Sigmoid colon (tissue), 7 donors: Measurements from ENCODE around the gene C20orf173. TPM values are rescaled to one million over a fixed set of nuclear protein-coding genes. Genes with fewer than 3 reads are reported as not detected.

Experiments
- DNase-seq: peaks from one replicate; pipeline ENCODE4 v3.0.0-alpha.2; 2019
- H3K27ac ChIP-seq, 4 donors: fragments of 200-600 bp; sonication (generic); one replicate each; pipeline ENCODE4 v1.5.1; 2016 to 2019; ENCODE audit warnings: mild to moderate bottlenecking in 1 of 4
- H3K27me3 ChIP-seq, 3 donors: fragments of 200-600 bp; sonication (generic); one replicate each; pipeline ENCODE4 v1.5.1; 2019; ENCODE audit warnings: mild to moderate bottlenecking in 1 of 3
- H3K36me3 ChIP-seq, 4 donors: fragments of 200-600 bp; sonication (generic); one replicate each; pipeline ENCODE4 v1.5.1; 2016 to 2019
- H3K4me1 ChIP-seq, 4 donors: fragments of 200-600 bp; sonication (generic); one replicate each; pipeline ENCODE4 v1.5.1; 2017 to 2019
- H3K4me3 ChIP-seq, 4 donors: fragments of 200-600 bp; sonication (generic); one replicate each; pipeline ENCODE4 v1.5.1; 2017 to 2019; ENCODE audit warnings: mild to moderate bottlenecking in 2 of 4, moderate library complexity in 1 of 4
- H3K9me3 ChIP-seq, 4 donors: fragments of 200-600 bp in 3 of 4; sonication (generic) in 3 of 4; one replicate each; pipeline versions ENCODE4 v1.5.1 to v1.6.1; 2013 to 2019
- CTCF ChIP-seq, 4 experiments: fragments of 450-650 bp in 3 of 4; fragments of 200-600 bp in 1 of 4; IDR thresholded peaks; one replicate each; pipeline ENCODE4 v1.5.1; 2016 to 2019; ENCODE audit warnings: antibody characterized with exemption in 4 of 4, mild to moderate bottlenecking in 3 of 4, moderate library complexity in 2 of 4
- EP300 ChIP-seq, 4 donors: sonication (generic); formaldehyde crosslinking; IDR thresholded peaks; one replicate each; pipeline ENCODE4 v1.6.1; 2017; ENCODE audit warnings: antibody characterized with exemption in 4 of 4
- POLR2A ChIP-seq, 2 donors: fragments of 450-650 bp; IDR thresholded peaks; one replicate each; pipeline ENCODE4 v1.6.1; 2016; ENCODE audit warnings: antibody characterized with exemption in 2 of 2, mild to moderate bottlenecking in 2 of 2, moderate library complexity in 2 of 2
- POLR2AphosphoS5 ChIP-seq, 4 donors: sonication (generic); formaldehyde crosslinking; IDR thresholded peaks; one replicate each; pipeline ENCODE4 v1.6.1; 2017; ENCODE audit warnings: antibody characterized with exemption in 4 of 4
- WGBS, 2 donors: extraction: QIAGEN DNeasy Blood & Tissue Kit; methylation state at CpG; one replicate each; pipeline ENCODE4 v1.1.7; 2013; 5-methylcytosine and 5-hydroxymethylcytosine counted together
- intact Hi-C: fragments of 100-400 bp; cut with DNase I; formaldehyde crosslinking; loops from one replicate; pipeline ENCODE4 v1.15.1; 2023
- polyA plus RNA-seq, 3 donors: library from polyadenylated mRNA; stranded (reverse); fragments of 200-250 nt; gene quantifications; one replicate each; pipeline ENCODE4 v1.2.3, GENCODE V29; 2013
- total RNA-seq, 4 donors: library from RNA; depleted of rRNA; stranded (reverse); fragments of >200 nt; gene quantifications; one replicate each; pipeline ENCODE4 v1.1.0, GENCODE V29; 2016
- donor health status: healthy with polysubstance abuse.
- donor health status: Bipolar disorder and iron deficiency.
- donor health status: healthy.

Gene C20orf173
- total and polyA plus RNA-seq, 7 donors, result not detected

GRCh38 chr20:35510951-35511735 is 18.3 kb downstream of the C20orf173 start:
- no peaks in the 10 kb centered on the region for H3K27me3 ChIP-seq
- 84 to 87% methylated on average over 12 of the region's 12 CpGs for WGBS, 2 donors
- peaks cover 8 to 72% (median 27%) of the 10 kb centered on the region in 4 donors for H3K36me3 ChIP-seq
- H3K9me3 ChIP-seq, result no peaks in the 10 kb centered on the region
- H3K4me1 ChIP-seq, result peaks cover 0 to under 1% (median 0%) of the 10 kb centered on the region in 4 donors
- H3K4me3 ChIP-seq, result no peak overlapping the region
- TF ChIP-seq POLR2A (IDR thresholded peaks at IDR 0.05), result no peak
- TF ChIP-seq POLR2AphosphoS5 (IDR thresholded peaks at IDR 0.05), result no peak
- TF ChIP-seq EP300 (IDR thresholded peaks at IDR 0.05), result no peak
- no peak for TF ChIP-seq CTCF (IDR thresholded peaks at IDR 0.05)
- H3K27ac ChIP-seq, result no peak overlapping the region
- DNase-seq, result no peak
- intact Hi-C loops, result no loop called here

- no peaks in the 10 kb centered on the region for H3K27me3 ChIP-seq
- intact Hi-C loops, result no loop called here
- H3K4me1 ChIP-seq, result peaks cover 0 to 10% (median 7%) of the 10 kb centered on the region in 4 donors
- WGBS, 2 donors, result 73 to 80% methylated on average over 10 of the region's 10 CpGs
- H3K36me3 ChIP-seq, result peaks cover 8 to 85% (median 31%) of the 10 kb centered on the region in 4 donors
- no peak overlapping the region for H3K27ac ChIP-seq
- no peak overlapping the region for H3K4me3 ChIP-seq
- H3K9me3 ChIP-seq, result no peaks in the 10 kb centered on the region
- TF ChIP-seq POLR2AphosphoS5 (IDR thresholded peaks at IDR 0.05) (no peak), EP300 (IDR thresholded peaks at IDR 0.05) (no peak), CTCF (IDR thresholded peaks at IDR 0.05) (no peak), POLR2A (IDR thresholded peaks at IDR 0.05) (no peak)
- no peak for DNase-seq
These were observed 20.8 kb downstream of the C20orf173 start for GRCh38 chr20:35508493-35509218.

GRCh38 chr20:35506872-35507638 is 22.4 kb downstream of the C20orf173 start:
- H3K27me3 ChIP-seq, result no peaks in the 10 kb centered on the region
- DNase-seq, result no peak
- WGBS, 2 donors, result 83 to 86% methylated on average over 6 of the region's 6 CpGs
- TF ChIP-seq POLR2A (IDR thresholded peaks at IDR 0.05) (no peak), EP300 (IDR thresholded peaks at IDR 0.05) (no peak), POLR2AphosphoS5 (IDR thresholded peaks at IDR 0.05) (no peak), CTCF (IDR thresholded peaks at IDR 0.05) (no peak)
- peaks cover 12 to 88% (median 42%) of the 10 kb centered on the region in 4 donors for H3K36me3 ChIP-seq
- intact Hi-C loops, result no loop called here
- peaks cover 0 to 16% (median 10%) of the 10 kb centered on the region in 4 donors for H3K4me1 ChIP-seq
- no peaks in the 10 kb centered on the region for H3K9me3 ChIP-seq
- H3K27ac ChIP-seq, result no peak overlapping the region
- H3K4me3 ChIP-seq, result no peak overlapping the region

- WGBS, 2 donors, result 69 to 76% methylated on average over 3 of the region's 3 CpGs
- TF ChIP-seq CTCF (IDR thresholded peaks at IDR 0.05) (no peak), POLR2A (IDR thresholded peaks at IDR 0.05) (no peak), EP300 (IDR thresholded peaks at IDR 0.05) (no peak), POLR2AphosphoS5 (IDR thresholded peaks at IDR 0.05) (no peak)
- peaks cover 0 to 16% (median 10%) of the 10 kb centered on the region in 4 donors for H3K4me1 ChIP-seq
- H3K27me3 ChIP-seq, result no peaks in the 10 kb centered on the region
- no peaks in the 10 kb centered on the region for H3K9me3 ChIP-seq
- peaks cover 17 to 88% (median 40%) of the 10 kb centered on the region in 4 donors for H3K36me3 ChIP-seq
- no peak for DNase-seq
- no peak overlapping the region for H3K4me3 ChIP-seq
- no peak overlapping the region for H3K27ac ChIP-seq
- intact Hi-C loops, result no loop called here
These were observed 23.3 kb downstream of the C20orf173 start for GRCh38 chr20:35506179-35506578.
